ENCODE data around the gene VPS37C.

GRCh38 chr11:61133956-61134662 lies 27.1 kb downstream of the VPS37C start:
- TF ChIP-seq CTCF (IDR thresholded peaks at IDR 0.05), result no peak
- no peak for TF ChIP-seq EZH2 (IDR thresholded peaks at IDR 0.05)
